GM19468 (cell line): ENCODE data around the gene SH3TC1.

Experiments
- ATAC-seq: cut with Tn5 transposase; IDR thresholded peaks from one replicate; pipeline ENCODE4 v1.9.1; 2021; ENCODE audit warnings: mild to moderate bottlenecking, moderate library complexity, moderate number of reproducible peaks; ENCODE audit not compliant: unreplicated experiment; ENCODE audit errors: extremely low read depth

SH3TC1 gene

GRCh38 chr4:8255698-8256441 lies 56.8 kb downstream of the SH3TC1 start:
- ATAC-seq, result no peak

- no peak for ATAC-seq
Observed at GRCh38 chr4:8257854-8258253, 58.8 kb downstream of the SH3TC1 start.

GRCh38 chr4:8258552-8259212 lies 59.6 kb downstream of the SH3TC1 start:
- no peak for ATAC-seq

- no peak for ATAC-seq
Observed at GRCh38 chr4:8259743-8260430, 60.8 kb downstream of the SH3TC1 start.

- ATAC-seq, result no peak
Observed at GRCh38 chr4:8260656-8261111, 61.6 kb downstream of the SH3TC1 start.

GRCh38 chr4:8261851-8262535 lies 62.9 kb downstream of the SH3TC1 start:
- no peak for ATAC-seq

- no peak for ATAC-seq
Observed at GRCh38 chr4:8262637-8263322, 63.7 kb downstream of the SH3TC1 start.

GRCh38 chr4:8263397-8263796 lies 64.3 kb downstream of the SH3TC1 start:
- no peak for ATAC-seq

- ATAC-seq, result no peak
Observed at GRCh38 chr4:8264106-8264505, 65.0 kb downstream of the SH3TC1 start.

GRCh38 chr4:8265171-8265929 lies 66.3 kb downstream of the SH3TC1 start:
- ATAC-seq, result no peak

- no peak for ATAC-seq
Observed at GRCh38 chr4:8266088-8266487, 67.0 kb downstream of the SH3TC1 start.

GRCh38 chr4:8266508-8266907 lies 67.4 kb downstream of the SH3TC1 start:
- ATAC-seq, result no peak

GRCh38 chr4:8267077-8267476 lies 68.0 kb downstream of the SH3TC1 start:
- ATAC-seq, result no peak

- no peak for ATAC-seq
Observed at GRCh38 chr4:8268211-8268610, 69.1 kb downstream of the SH3TC1 start.

- ATAC-seq, result no peak
Observed at GRCh38 chr4:8268901-8269534, 69.9 kb downstream of the SH3TC1 start.

- ATAC-seq, result no peak
Observed at GRCh38 chr4:8269535-8270417, 70.7 kb downstream of the SH3TC1 start, which contains the start of gene HTRA3. TSS of gene HTRA3 (plus strand) at chr4:8269754. CDS start at chr4:8269969, 215 bp downstream.

- ATAC-seq, result no peak
Observed at GRCh38 chr4:8270418-8270771, 71.3 kb downstream of the SH3TC1 start.
